MCF 10A (cell line): Measurements from ENCODE around the gene AATK. TPM values are rescaled to one million over a fixed set of nuclear protein-coding genes. Genes with fewer than 3 reads are reported as not detected.

ENCODE experiments used
- BruUV-seq: library from RNA; stranded (reverse); fragments of 400-500 nt; replicated peaks from 2 replicates; lab custom pipeline; 2021; lab: Mats Ljungman, UMichigan
- CTCF ChIA-PET: fragments of 300-600 bp; sonication (Branson Sonifier 250); formaldehyde crosslinking; extraction: SDS; loops from one replicate; lab custom pipeline; 2021; ENCODE audit warnings: antibody characterized with exemption, inconsistent platforms; lab: Yijun Ruan, JAX
- POLR2A ChIA-PET: fragments of 300-600, 350-650 bp; sonication (Branson Sonifier 250); formaldehyde crosslinking; extraction: SDS; loops from one replicate; lab custom pipeline; 2020; ENCODE audit warnings: antibody characterized with exemption, inconsistent platforms; lab: Yijun Ruan, JAX
- DNase-seq: peaks from one replicate; pipeline ENCODE4 v3.0.0-alpha.2; 2018; ENCODE audit not compliant: unreplicated experiment
- H3K27ac Mint-ChIP-seq: one replicate; pipeline ENCODE4 v1.8.0; 2022; ENCODE audit warnings: mild to moderate bottlenecking, low read depth, mixed read lengths; ENCODE audit not compliant: unreplicated experiment
- H3K27me3 Mint-ChIP-seq: one replicate; pipeline ENCODE4 v1.8.0; 2022; ENCODE audit warnings: mixed read lengths; ENCODE audit not compliant: insufficient read depth, unreplicated experiment
- H3K36me3 Mint-ChIP-seq: one replicate; pipeline ENCODE4 v1.8.0; 2022; ENCODE audit warnings: mild to moderate bottlenecking, moderate library complexity, mixed read lengths; ENCODE audit not compliant: insufficient read depth, unreplicated experiment
- H3K4me1 Mint-ChIP-seq: one replicate; pipeline ENCODE4 v1.8.0; 2022; ENCODE audit warnings: mixed read lengths; ENCODE audit not compliant: insufficient read depth, unreplicated experiment
- H3K4me3 Mint-ChIP-seq: one replicate; pipeline ENCODE4 v1.8.0; 2022; ENCODE audit warnings: mild to moderate bottlenecking, moderate library complexity, mixed read lengths; ENCODE audit not compliant: unreplicated experiment
- H3K9me3 Mint-ChIP-seq: one replicate; pipeline ENCODE4 v1.8.0; 2022; ENCODE audit warnings: mixed read lengths; ENCODE audit not compliant: unreplicated experiment
- CTCF ChIP-seq: fragments of 200-600 bp; IDR thresholded peaks from one replicate; pipeline ENCODE4 v1.8.0; 2022; ENCODE audit warnings: antibody characterized with exemption, mild to moderate bottlenecking; ENCODE audit not compliant: unreplicated experiment
- intact Hi-C: fragments of 100-400 bp; cut with micrococcal nuclease; formaldehyde crosslinking; loops from 2 replicates; pipeline ENCODE4 v1.14.1; 2022
- total RNA-seq: library from RNA; stranded (reverse); gene quantifications from 2 replicates; pipeline ENCODE4 v1.2.3, GENCODE V29; 2022

The AATK gene
- total RNA-seq, 1 experiment from 2014 or later, result 1.4 TPM

- no peak overlapping the region for H3K27ac Mint-ChIP-seq
- H3K4me3 Mint-ChIP-seq, result no peak overlapping the region
- no peak for TF ChIP-seq CTCF
- no peaks in the 10 kb centered on the region for H3K9me3 Mint-ChIP-seq
- H3K4me1 Mint-ChIP-seq, result peaks cover 6% of the 10 kb centered on the region
- POLR2A ChIA-PET, result no interaction called here
- H3K27me3 Mint-ChIP-seq, result no peaks in the 10 kb centered on the region
- CTCF ChIA-PET, result interaction anchor here (0.6 kb wide), 1 partner anchor 19 kb away, joined by 3 read pairs; no protein-coding TSS in a partner anchor
- H3K36me3 Mint-ChIP-seq, result no peaks in the 10 kb centered on the region
- no peak for DNase-seq
- intact Hi-C loops, result no loop called here
- no TSS peak for BruUV-seq
Observed at GRCh38 chr17:81139428-81139827, 26.6 kb downstream of the AATK start.

- no peaks in the 10 kb centered on the region for H3K36me3 Mint-ChIP-seq
- CTCF ChIA-PET, result no interaction called here
- H3K4me3 Mint-ChIP-seq, result no peak overlapping the region
- no peak overlapping the region for H3K27ac Mint-ChIP-seq
- TF ChIP-seq CTCF, result no peak
- POLR2A ChIA-PET, result no interaction called here
- DNase-seq, result no peak
- H3K4me1 Mint-ChIP-seq, result peaks cover 6% of the 10 kb centered on the region
- intact Hi-C loops, result no loop called here
- H3K9me3 Mint-ChIP-seq, result no peaks in the 10 kb centered on the region
- no peaks in the 10 kb centered on the region for H3K27me3 Mint-ChIP-seq
- BruUV-seq, result no TSS peak
Observed at GRCh38 chr17:81138500-81138899, 27.5 kb downstream of the AATK start.

GRCh38 chr17:81138083-81138482 is 27.9 kb downstream of the AATK start:
- no peaks in the 10 kb centered on the region for H3K36me3 Mint-ChIP-seq
- no peaks in the 10 kb centered on the region for H3K9me3 Mint-ChIP-seq
- CTCF ChIA-PET, result no interaction called here
- no TSS peak for BruUV-seq
- no peak for TF ChIP-seq CTCF
- H3K4me1 Mint-ChIP-seq, result peaks cover 6% of the 10 kb centered on the region
- no peaks in the 10 kb centered on the region for H3K27me3 Mint-ChIP-seq
- no peak overlapping the region for H3K4me3 Mint-ChIP-seq
- intact Hi-C loops, result no loop called here
- no peak overlapping the region for H3K27ac Mint-ChIP-seq
- POLR2A ChIA-PET, result no interaction called here
- no peak for DNase-seq

- DNase-seq, result no peak
- intact Hi-C loops, result no loop called here
- Mint-ChIP-seq H3K4me3 (no peak overlapping the region), H3K36me3 (no peaks in the 10 kb centered on the region), H3K27ac (no peak overlapping the region), H3K4me1 (peaks cover 6% of the 10 kb centered on the region), H3K27me3 (no peaks in the 10 kb centered on the region), H3K9me3 (no peaks in the 10 kb centered on the region)
- CTCF ChIA-PET, result no interaction called here
- TF ChIP-seq CTCF, result no peak
- BruUV-seq, result no TSS peak
- POLR2A ChIA-PET, result no interaction called here
Observed at GRCh38 chr17:81137248-81137647, 28.8 kb downstream of the AATK start.
